Measurements from ENCODE around the gene RAB11FIP3. TPM values are rescaled to one million over a fixed set of nuclear protein-coding genes. Genes with fewer than 3 reads are reported as not detected.

The RAB11FIP3 gene
- total RNA-seq, 1 experiment from 2014 or later: 37.1 TPM

- Mint-ChIP-seq H3K36me3 (ENCODE audit: insufficient read depth in 1 of 3, low read depth in 3 of 3) (no peaks in the 10 kb centered on the region; a peak in 2 of 7 replicates), H3K4me3 (peak overlapping the region; percentile 41 to 50; a peak in 3 of 5 replicates)
Measured at GRCh38 chr16:559411-560203, 134.2 kb downstream of the RAB11FIP3 start.

More at GRCh38 chr16:559411-560203, 134.2 kb downstream of the RAB11FIP3 start:
- peaks cover 2% of the 10 kb centered on the region; the same call in 1 of the 2 replicates for H3K27me3 ChIP-seq (ENCODE audit: insufficient read depth, low read length)
- no peak overlapping the region for H2AK5ac ChIP-seq (ENCODE audit: insufficient read length, low read length)
- Mint-ChIP-seq H3K27ac (no peak overlapping the region), H3K9me3 (no peaks in the 10 kb centered on the region; a peak in 1 of 5 replicates), H3K27me3 (ENCODE audit: low read depth) (peaks cover 42% of the 10 kb centered on the region), H3K4me1 (no peaks in the 10 kb centered on the region)
- peaks cover 3% of the 10 kb centered on the region for H4K20me1 ChIP-seq (ENCODE audit: control insufficient read depth, insufficient read depth, insufficient read length)
- no peak overlapping the region for H2BK20ac ChIP-seq (ENCODE audit: low read depth, low read length, poor library complexity, severe bottlenecking)
- no peak overlapping the region for H3K14ac ChIP-seq (ENCODE audit: insufficient read depth, low read length)
- TF ChIP-seq CTCF (conservative IDR thresholded peaks at IDR 0.05): no peak
- no peaks in the 10 kb centered on the region for H3K79me1 ChIP-seq (ENCODE audit: insufficient read depth, low read depth, low read length, poor library complexity, severe bottlenecking)
- no peaks in the 10 kb centered on the region for H3K79me2 ChIP-seq (ENCODE audit: insufficient read depth, low read length)
- DNase-seq: no peak
- H3K4ac ChIP-seq (ENCODE audit: low read depth, low read length): no peak overlapping the region
- H2BK120ac ChIP-seq (ENCODE audit: low read depth, low read length, poor library complexity, severe bottlenecking): no peak overlapping the region
- H2BK12ac ChIP-seq (ENCODE audit: insufficient read length, low read depth, low read length): no peak overlapping the region
- H3K23me2 ChIP-seq (ENCODE audit: insufficient read length, low read depth, low read length, poor library complexity, severe bottlenecking): no peaks in the 10 kb centered on the region
- no peak overlapping the region for H3K4me2 ChIP-seq (ENCODE audit: insufficient read depth, insufficient read length, low read length)
- no peak overlapping the region for H2BK5ac ChIP-seq (ENCODE audit: insufficient read length, low read length)
- H4K5ac ChIP-seq (ENCODE audit: insufficient read length, low read depth, low read length): no peak overlapping the region
- H3K9ac ChIP-seq (ENCODE audit: extremely low read depth, insufficient read length, low read length): no peak overlapping the region
- H3K56ac ChIP-seq (ENCODE audit: insufficient read length, low read depth, low read length): no peak overlapping the region
- no peak overlapping the region for H3K27ac ChIP-seq (ENCODE audit: insufficient read length, low read depth, low read length)
- H2BK15ac ChIP-seq (ENCODE audit: low read depth, low read length): no peak overlapping the region
- no peak overlapping the region for H3T11ph ChIP-seq (ENCODE audit: low read length)
- H4K8ac ChIP-seq (replicated peaks; ENCODE audit: insufficient read length, low read depth, low read length): no peak overlapping the region
- no peak overlapping the region for H3K23ac ChIP-seq (ENCODE audit: insufficient read length, low read depth, low read length)
- WGBS (ENCODE audit: extremely low coverage, insufficient read length, low lambda C conversion rate): no CpG with 5 or more reads among the region's 62 CpGs
- no peak overlapping the region for H4K91ac ChIP-seq (ENCODE audit: insufficient read length, low read depth, low read length)
- no peaks in the 10 kb centered on the region for H3K4me1 ChIP-seq (ENCODE audit: insufficient read depth, low read length)
- H2AFZ ChIP-seq (ENCODE audit: low read length): no peak overlapping the region
- H3K18ac ChIP-seq (ENCODE audit: insufficient read length, low read depth, low read length): no peak overlapping the region
- no peaks in the 10 kb centered on the region for H3K9me3 ChIP-seq (ENCODE audit: control insufficient read depth, low read depth, low read length)
